Heart left ventricle (tissue), 16 donors: Measurements from ENCODE around the gene NARF. TPM values are rescaled to one million over a fixed set of nuclear protein-coding genes. Genes with fewer than 3 reads are reported as not detected.

Experiments used
- ATAC-seq, 4 donors: fragments of 200-7000 bp; cut with Tn5 transposase; one replicate each; pipeline ENCODE4 v1.9.1; 2020 to 2022; ENCODE audit warnings: moderate library complexity in 4 of 4, mild to moderate bottlenecking in 3 of 4, moderate number of reproducible peaks in 1 of 4
- DNase-seq, 5 donors: peaks; one replicate each; pipeline ENCODE4 v3.0.0-alpha.2; 2020
- H3K27ac ChIP-seq, 12 donors: fragments of 200-600 bp; sonication (generic) in 4 of 12; one replicate each; pipeline versions ENCODE4 v1.5.0 to v1.8.0; 2016 to 2022; ENCODE audit warnings: mild to moderate bottlenecking in 2 of 12
- H3K27me3 ChIP-seq, 9 donors: fragments of 200-600 bp; sonication (generic) in 2 of 9; one replicate each; pipeline versions ENCODE4 v1.5.1 to v1.8.0; 2016 to 2022; ENCODE audit warnings: mild to moderate bottlenecking in 3 of 9
- H3K36me3 ChIP-seq, 9 donors: fragments of 200-600 bp; sonication (generic) in 2 of 9; one replicate each; pipeline versions ENCODE4 v1.5.0 to v1.8.0; 2018 to 2022; ENCODE audit warnings: mild to moderate bottlenecking in 2 of 9
- H3K4me1 ChIP-seq, 12 donors: fragments of 200-600 bp; sonication (generic) in 4 of 12; one replicate each; pipeline versions ENCODE4 v1.5.0 to v1.8.0; 2016 to 2022; ENCODE audit warnings: mild to moderate bottlenecking in 3 of 12
- H3K4me3 ChIP-seq, 12 donors: fragments of 200-600 bp; sonication (generic) in 4 of 12; one replicate each; pipeline versions ENCODE4 v1.5.0 to v1.8.0; 2017 to 2022; ENCODE audit warnings: mild to moderate bottlenecking in 9 of 12, moderate library complexity in 4 of 12
- H3K9me3 ChIP-seq, 12 donors: fragments of 200-600 bp; sonication (generic) in 4 of 12; one replicate each; pipeline versions ENCODE4 v1.5.0 to v1.8.0; 2016 to 2022; ENCODE audit warnings: mild to moderate bottlenecking in 1 of 12
- CTCF ChIP-seq, 12 donors: fragments of 200-600 bp; sonication (generic) in 4 of 12; IDR thresholded peaks; one replicate each; pipeline versions ENCODE4 v1.5.0 to v1.8.0; 2018 to 2022; ENCODE audit warnings: antibody characterized with exemption in 12 of 12, mild to moderate bottlenecking in 5 of 12
- POLR2A ChIP-seq, 2 donors: fragments of 450-650 bp; IDR thresholded peaks; one replicate each; pipeline ENCODE4 v1.6.1; 2017; ENCODE audit warnings: antibody characterized with exemption in 2 of 2, mild to moderate bottlenecking in 2 of 2, moderate library complexity in 2 of 2
- WGBS, 4 donors: extraction: QIAGEN DNeasy Blood & Tissue Kit in 2 of 4; methylation state at CpG; one replicate each; pipeline versions ENCODE4 v1.1.5 to v1.1.7; 2013 to 2018; 5-methylcytosine and 5-hydroxymethylcytosine counted together
- intact Hi-C, 10 donors: fragments of 100-400 bp; cut with DNase I; formaldehyde crosslinking; loops; one replicate each; pipeline versions ENCODE4 v1.11.1 to v1.14.2; 2022
- polyA plus RNA-seq, 2 donors: library from polyadenylated mRNA; stranded (reverse); fragments of 200-250 nt; gene quantifications; one replicate each; pipeline ENCODE4 v1.2.3, GENCODE V29; 2013
- total RNA-seq, 9 donors: library from RNA; depleted of rRNA in 2 of 9; stranded (reverse); fragments of >200 nt in 2 of 9; fragmentation: NEBNext Ultra II Directional in 3 of 9; extraction: Animal tissue kit (Norgen Biotek cat#: 25700) in 3 of 9; gene quantifications; one replicate each; pipeline versions ENCODE4 v1.1.0 to v1.2.4, GENCODE V29; 2016 to 2023
- donor health status: ischemic (EF 13 %, LVEDD 7.1; RV severe dilation, severe dysfunction).
- donor health status: healthy with polysubstance abuse.
- donor health status: DM: no; HTN: yes; CAD: no.
- donor health status: DM: no; HTN: no; CAD: no.
- donor health status: ischemic (EF 25% LVEDD 6.9; RV normal size, moderate dysfunction).
- donor health status: ischemic (EF 25% LVEDD 5.7; RV mildly dilated, moderate dysfunction).
- donor health status: healthy.
- donor health status: DM: yes; HTN: yes; CAD: no.
- donor health status: ischemic (EF 35%, LVEDD 5.7; RV mildly dilated, moderate dysfunction).
- donor health status: nonischemic (EF 11% LVEDD 7.7; RV severe dilation, severe dysfunction).
- donor health status: DM: yes; HTN: yes; CAD: no.
- donor health status: PGD.
- donor health status: ischemic (EF 29% LVEDD 5.4; RV normal size, mild dysfunction).
- donor health status: nonischemic (EF 23%, LVEDD 6.1; RV moderate dilation, normal function).

NARF gene
- total and polyA plus RNA-seq, 11 donors, result 48.6 to 111 (median 63.0) TPM

GRCh38 chr17:82465023-82465603 is 6.6 kb downstream of the NARF start:
- ATAC-seq (no peak), DNase-seq (no peak)
- no peaks in the 10 kb centered on the region for H3K9me3 ChIP-seq
- peaks cover 0 to 30% (median 16%) of the 10 kb centered on the region in 12 donors for H3K4me1 ChIP-seq
- peak overlapping the region in 3 of 12 donors; percentile 19 to 59 (median 42) for H3K27ac ChIP-seq
- peaks cover 0 to 100% (median 92%) of the 10 kb centered on the region in 9 donors for H3K36me3 ChIP-seq
- 83 to 89% (median 87%) methylated on average over 7 of the region's 7 CpGs for WGBS, 4 donors
- intact Hi-C loops, result no loop called here
- no peak overlapping the region for H3K4me3 ChIP-seq
- no peaks in the 10 kb centered on the region for H3K27me3 ChIP-seq
- TF ChIP-seq CTCF (IDR thresholded peaks at IDR 0.05) (no peak), POLR2A (IDR thresholded peaks at IDR 0.05) (no peak)

- 78 to 86% (median 83%) methylated on average over 7 of the region's 7 CpGs for WGBS, 4 donors
- H3K36me3 ChIP-seq, result peaks cover 0 to 98% (median 92%) of the 10 kb centered on the region in 9 donors
- no peak overlapping the region for H3K27ac ChIP-seq
Measured at GRCh38 chr17:82468692-82469091, 10.2 kb downstream of the NARF start.

GRCh38 chr17:82470065-82470464 is 11.5 kb downstream of the NARF start:
- no peak for DNase-seq
- WGBS, 4 donors, result 97 to 98% (median 97%) methylated on average over 7 of the region's 7 CpGs
- H3K4me1 ChIP-seq, result peaks cover 0 to under 1% (median 0%) of the 10 kb centered on the region in 12 donors
- TF ChIP-seq POLR2A (IDR thresholded peaks at IDR 0.05) (no peak), CTCF (IDR thresholded peaks at IDR 0.05) (no peak)
- H3K4me3 ChIP-seq, result no peak overlapping the region
- no peak overlapping the region for H3K27ac ChIP-seq
- intact Hi-C loops, result no loop called here
- H3K36me3 ChIP-seq, result peaks cover 0 to 98% (median 92%) of the 10 kb centered on the region in 9 donors
- no peak for ATAC-seq
- H3K9me3 ChIP-seq, result no peaks in the 10 kb centered on the region
- no peaks in the 10 kb centered on the region for H3K27me3 ChIP-seq

More at GRCh38 chr17:82468692-82469091, 10.2 kb downstream of the NARF start:
- H3K4me1 ChIP-seq, result peaks cover 0 to 15% (median 10%) of the 10 kb centered on the region in 12 donors
- no peak for ATAC-seq
- H3K27me3 ChIP-seq, result no peaks in the 10 kb centered on the region
- TF ChIP-seq POLR2A (IDR thresholded peaks at IDR 0.05) (no peak), CTCF (IDR thresholded peaks at IDR 0.05) (no peak)
- DNase-seq, result no peak
- no peaks in the 10 kb centered on the region for H3K9me3 ChIP-seq
- no peak overlapping the region for H3K4me3 ChIP-seq
- intact Hi-C loops, result no loop called here

GRCh38 chr17:82474223-82475010 is 15.9 kb downstream of the NARF start:
- H3K4me3 ChIP-seq, result no peak overlapping the region
- H3K36me3 ChIP-seq, result peaks cover 0 to 98% (median 91%) of the 10 kb centered on the region in 9 donors
- 87 to 89% (median 88%) methylated on average over 11 of the region's 11 CpGs for WGBS, 4 donors
- intact Hi-C loops, result no loop called here
- TF ChIP-seq CTCF (IDR thresholded peaks at IDR 0.05) (no peak), POLR2A (IDR thresholded peaks at IDR 0.05) (no peak)
- no peak for DNase-seq
- H3K4me1 ChIP-seq, result no peaks in the 10 kb centered on the region
- H3K27ac ChIP-seq, result no peak overlapping the region
- H3K9me3 ChIP-seq, result no peaks in the 10 kb centered on the region
- no peaks in the 10 kb centered on the region for H3K27me3 ChIP-seq
- ATAC-seq, result no peak
